ENCODE measurements around the gene MARCKS. TPM values are rescaled to one million over a fixed set of nuclear protein-coding genes. Genes with fewer than 3 reads are reported as not detected.

The MARCKS gene, protein sequence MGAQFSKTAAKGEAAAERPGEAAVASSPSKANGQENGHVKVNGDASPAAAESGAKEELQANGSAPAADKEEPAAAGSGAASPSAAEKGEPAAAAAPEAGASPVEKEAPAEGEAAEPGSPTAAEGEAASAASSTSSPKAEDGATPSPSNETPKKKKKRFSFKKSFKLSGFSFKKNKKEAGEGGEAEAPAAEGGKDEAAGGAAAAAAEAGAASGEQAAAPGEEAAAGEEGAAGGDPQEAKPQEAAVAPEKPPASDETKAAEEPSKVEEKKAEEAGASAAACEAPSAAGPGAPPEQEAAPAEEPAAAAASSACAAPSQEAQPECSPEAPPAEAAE
- polyA plus RNA-seq (2011; rRNA removed) (81.3 and 127 TPM in 2 replicates), polyA minus RNA-seq (2011; rRNA and poly(A)+ RNA removed) (29.2 and 56.8 TPM in 2 replicates)

DNA sequence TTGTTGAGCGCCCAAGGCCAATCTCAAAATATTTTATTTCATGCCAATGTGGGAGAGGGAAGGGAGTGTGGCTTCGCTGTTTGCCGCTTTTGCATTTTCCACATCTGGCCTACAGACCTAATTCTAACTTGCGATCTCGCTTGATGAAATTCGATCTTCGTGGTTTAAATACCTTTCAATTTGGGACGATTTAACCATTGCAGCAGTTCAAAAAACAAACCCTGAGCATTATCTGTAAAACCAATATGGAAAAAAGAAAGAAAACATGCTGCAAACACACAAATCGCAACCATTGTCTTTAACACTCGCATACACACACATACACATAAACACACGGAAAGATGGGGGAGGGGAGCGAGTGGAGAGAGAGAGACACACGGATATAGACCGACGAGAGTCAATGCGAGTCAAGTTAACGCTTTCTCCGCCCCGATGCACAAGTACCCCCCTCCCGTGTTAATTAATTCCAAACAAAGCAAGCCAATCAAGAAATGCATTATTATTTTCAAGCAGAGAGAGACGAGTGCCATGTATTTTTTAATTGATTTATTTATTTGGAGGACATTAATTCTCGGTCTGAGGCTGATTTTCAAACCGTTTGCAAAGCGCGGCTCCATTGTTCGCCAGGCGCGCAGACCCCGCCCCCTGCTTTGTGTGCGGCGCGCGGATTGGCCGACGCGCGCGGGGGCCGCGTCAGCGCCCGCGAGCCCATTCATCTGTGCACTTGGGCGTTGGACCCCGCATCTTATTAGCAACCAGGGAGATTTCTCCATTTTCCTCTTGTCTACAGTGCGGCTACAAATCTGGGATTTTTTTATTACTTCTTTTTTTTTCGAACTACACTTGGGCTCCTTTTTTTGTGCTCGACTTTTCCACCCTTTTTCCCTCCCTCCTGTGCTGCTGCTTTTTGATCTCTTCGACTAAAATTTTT, at the start of gene MARCKS:
TSS of gene MARCKS (plus strand) at position 721 of the 931 bp plus-strand sequence. CDS start 401 bp downstream, outside the sequence.
- DNase-seq (ENCODE audit: low read depth, low spot score) = peak; percentile 65
- peak within 1 kb of the TSS; percentile 98 for H3K27ac ChIP-seq (ENCODE audit: low read depth, low read length)
- peaks cover 3% of the 10 kb centered on the region; the same call in 1 of the 2 replicates for H3K9me3 ChIP-seq (ENCODE audit: control insufficient read depth, insufficient read depth, low read length)
- TF ChIP-seq, protein P1, sequence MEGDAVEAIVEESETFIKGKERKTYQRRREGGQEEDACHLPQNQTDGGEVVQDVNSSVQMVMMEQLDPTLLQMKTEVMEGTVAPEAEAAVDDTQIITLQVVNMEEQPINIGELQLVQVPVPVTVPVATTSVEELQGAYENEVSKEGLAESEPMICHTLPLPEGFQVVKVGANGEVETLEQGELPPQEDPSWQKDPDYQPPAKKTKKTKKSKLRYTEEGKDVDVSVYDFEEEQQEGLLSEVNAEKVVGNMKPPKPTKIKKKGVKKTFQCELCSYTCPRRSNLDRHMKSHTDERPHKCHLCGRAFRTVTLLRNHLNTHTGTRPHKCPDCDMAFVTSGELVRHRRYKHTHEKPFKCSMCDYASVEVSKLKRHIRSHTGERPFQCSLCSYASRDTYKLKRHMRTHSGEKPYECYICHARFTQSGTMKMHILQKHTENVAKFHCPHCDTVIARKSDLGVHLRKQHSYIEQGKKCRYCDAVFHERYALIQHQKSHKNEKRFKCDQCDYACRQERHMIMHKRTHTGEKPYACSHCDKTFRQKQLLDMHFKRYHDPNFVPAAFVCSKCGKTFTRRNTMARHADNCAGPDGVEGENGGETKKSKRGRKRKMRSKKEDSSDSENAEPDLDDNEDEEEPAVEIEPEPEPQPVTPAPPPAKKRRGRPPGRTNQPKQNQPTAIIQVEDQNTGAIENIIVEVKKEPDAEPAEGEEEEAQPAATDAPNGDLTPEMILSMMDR (IDR thresholded peaks at IDR 0.05; ENCODE audit: low read depth, low read length) = no peak
- peak within 1 kb of the TSS; percentile 99 for H3K4me3 ChIP-seq (ENCODE audit: low read depth, low read length)
- ChIA-PET POLR2A (no interaction called here), CTCF (no interaction called here)
- no peaks in the 10 kb centered on the region for H3K27me3 ChIP-seq (ENCODE audit: control insufficient read depth, insufficient read depth, low read length)

DNA sequence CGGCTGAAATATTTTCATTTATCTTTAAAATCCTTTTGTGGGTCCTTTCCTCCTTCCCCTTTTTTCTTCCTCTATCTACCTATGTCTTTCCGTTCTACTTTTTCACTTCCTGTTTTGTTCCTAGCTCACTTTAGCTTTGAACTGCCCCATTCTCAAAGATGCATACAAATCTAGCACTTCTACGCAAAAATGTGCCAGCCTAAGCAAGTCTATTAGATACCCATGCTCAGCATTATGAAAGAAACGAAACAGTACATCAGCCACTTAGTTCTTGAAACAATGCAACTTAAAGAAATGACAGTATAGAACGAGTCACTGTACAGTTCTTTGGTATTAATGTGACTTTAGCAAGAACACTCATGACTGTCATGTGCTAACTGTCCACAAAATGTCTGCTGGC, 47.3 kb upstream of the MARCKS start:
- H3K27ac ChIP-seq (ENCODE audit: low read depth, low read length) = no peak overlapping the region
- DNase-seq (ENCODE audit: low read depth, low spot score) = no peak
- no peaks in the 10 kb centered on the region for H3K27me3 ChIP-seq (ENCODE audit: control insufficient read depth, insufficient read depth, low read length)
- ChIA-PET POLR2A (no interaction called here), CTCF (no interaction called here)
- H3K9me3 ChIP-seq (ENCODE audit: control insufficient read depth, insufficient read depth, low read length) = no peaks in the 10 kb centered on the region
- no peak overlapping the region for H3K4me3 ChIP-seq (ENCODE audit: low read depth, low read length)
- TF ChIP-seq, protein P1 (IDR thresholded peaks at IDR 0.05; ENCODE audit: low read depth, low read length) = no peak

DNA sequence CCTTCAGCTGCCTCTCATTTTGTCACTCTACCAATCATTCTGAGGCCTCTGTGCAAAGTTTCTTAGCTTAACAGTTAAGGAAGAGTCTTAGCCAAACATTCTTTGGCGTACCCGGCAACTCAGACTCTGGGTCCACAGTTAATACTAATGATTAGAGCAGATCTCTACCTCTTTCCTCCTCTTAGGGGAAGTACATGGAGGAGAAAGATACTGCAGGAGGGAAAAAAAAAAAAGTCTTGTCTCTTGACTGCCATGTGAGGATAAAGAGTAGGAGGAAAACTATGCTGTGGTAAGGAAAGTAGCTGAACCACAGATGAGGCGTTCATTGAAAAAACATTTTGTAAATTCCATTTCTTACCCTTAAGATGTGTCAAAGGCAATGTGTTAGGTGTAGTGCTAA, 44.0 kb upstream of the MARCKS start:
- TF ChIP-seq, protein P1 (IDR thresholded peaks at IDR 0.05; ENCODE audit: low read depth, low read length) = no peak
- Histone ChIP-seq H3K4me3 (ENCODE audit: low read depth, low read length) (no peak overlapping the region), H3K27ac (ENCODE audit: low read depth, low read length) (peak overlapping the region; percentile 34), H3K9me3 (ENCODE audit: control insufficient read depth, insufficient read depth, low read length) (no peaks in the 10 kb centered on the region), H3K27me3 (ENCODE audit: control insufficient read depth, insufficient read depth, low read length) (no peaks in the 10 kb centered on the region)
- POLR2A ChIA-PET = interaction anchor here (0.6 kb wide), 1 partner anchor 16 kb away, joined by 3 read pairs; no protein-coding TSS in a partner anchor
- CTCF ChIA-PET = interaction anchor here (0.7 kb wide), 1 partner anchor 1726 kb away, joined by 4 read pairs; no protein-coding TSS in a partner anchor
- DNase-seq (ENCODE audit: low read depth, low spot score) = no peak

DNA sequence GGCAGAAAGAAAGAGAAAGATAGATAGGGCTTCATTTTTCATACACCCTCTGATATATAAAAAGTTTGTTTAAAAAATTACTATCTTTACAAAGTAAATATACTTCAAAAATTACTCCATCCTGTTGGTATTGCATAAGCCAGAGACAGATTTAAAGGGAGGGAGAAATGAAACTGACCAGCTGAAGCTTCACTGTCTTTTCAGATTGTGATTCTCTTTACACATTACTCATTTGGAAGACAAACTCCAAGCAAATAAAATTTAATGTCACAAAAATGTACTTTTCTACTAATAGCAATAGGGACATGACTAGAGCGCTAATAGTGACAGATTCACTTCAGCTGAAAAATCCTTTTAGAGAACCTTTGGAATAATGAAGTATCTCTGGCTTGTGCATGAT, 38.6 kb upstream of the MARCKS start:
- TF ChIP-seq, protein P1 (IDR thresholded peaks at IDR 0.05; ENCODE audit: low read depth, low read length) = no peak
- H3K27ac ChIP-seq (ENCODE audit: low read depth, low read length) = no peak overlapping the region
- no peaks in the 10 kb centered on the region for H3K9me3 ChIP-seq (ENCODE audit: control insufficient read depth, insufficient read depth, low read length)
- H3K27me3 ChIP-seq (ENCODE audit: control insufficient read depth, insufficient read depth, low read length) = no peaks in the 10 kb centered on the region
- ChIA-PET POLR2A (no interaction called here), CTCF (no interaction called here)
- no peak for DNase-seq (ENCODE audit: low read depth, low spot score)
- no peak overlapping the region for H3K4me3 ChIP-seq (ENCODE audit: low read depth, low read length)
